RWPE1 (cell line): ENCODE measurements around the gene SLC6A6.
"Not testable (repeated sequence)": the region's sequence is repeated elsewhere in the genome, so short reads cannot be mapped to it uniquely, and the experiment has no call there.

Source experiments
- CTCF ChIA-PET: fragments of 350-600 bp; sonication (Branson Sonifier 250); formaldehyde crosslinking; extraction: SDS; loops from one replicate; lab custom pipeline; 2021; lab: Yijun Ruan, JAX
- POLR2A ChIA-PET: fragments of 400-600 bp; formaldehyde crosslinking; extraction: SDS; loops from one replicate; lab custom pipeline; 2020; ENCODE audit warnings: antibody characterized with exemption; ENCODE audit not compliant: low non-redundant PET; lab: Yijun Ruan, JAX
- DNase-seq: peaks from one replicate; pipeline ENCODE4 v3.0.0; 2012; ENCODE audit warnings: low spot score
- H3K27ac ChIP-seq: fragments of 450-650 bp; 2 replicates; pipeline ENCODE4 v1.5.1; 2017
- TF ChIP-seq, protein P1 (sequence below): fragments of 450-650 bp; conservative IDR thresholded peaks from 2 replicates; pipeline ENCODE4 v1.5.1; 2017; ENCODE audit warnings: low read depth, mild to moderate bottlenecking

Gene SLC6A6

DNA sequence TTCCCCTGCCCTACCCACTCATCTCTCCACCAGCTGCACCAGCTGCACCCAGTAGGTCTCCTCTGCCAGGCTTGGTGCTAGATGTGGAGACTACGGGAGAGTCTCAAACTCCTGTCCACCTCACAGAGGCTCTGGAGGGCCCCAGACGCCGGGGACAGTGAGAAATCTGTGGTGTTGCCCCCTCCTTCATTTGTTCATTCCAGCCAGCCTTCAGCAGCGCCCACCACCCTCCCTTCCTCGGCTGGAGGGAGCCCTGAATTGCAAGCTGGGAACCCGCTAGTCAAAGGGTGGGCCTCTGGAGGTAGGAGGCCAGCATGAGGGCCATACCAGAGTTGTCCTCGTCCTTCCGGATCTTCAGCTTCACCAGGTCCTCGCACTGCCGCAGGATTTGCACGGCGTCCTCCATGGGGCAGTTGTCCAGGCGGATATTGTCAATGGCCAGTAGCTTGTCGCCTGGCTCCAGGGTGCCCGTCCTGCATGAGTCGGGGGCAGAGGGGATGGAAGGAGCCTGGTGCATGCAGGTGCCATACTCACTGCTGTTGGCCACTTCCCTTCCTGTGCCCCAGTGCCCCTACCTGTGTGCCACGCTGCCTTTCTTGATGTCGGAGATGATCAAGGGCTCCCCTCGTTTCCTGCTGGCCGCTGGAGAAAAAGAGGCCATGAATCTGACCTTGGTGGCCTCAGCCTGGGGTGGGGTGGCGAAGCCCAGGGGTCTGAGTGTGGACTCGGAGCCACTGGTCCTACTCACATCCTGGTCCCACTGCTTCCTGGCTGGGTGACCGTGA lies 108.6 kb downstream of the SLC6A6 start:
- ChIA-PET POLR2A (no interaction called here), CTCF (interaction anchor here (0.6 kb wide), 1 partner anchor 411 kb away, joined by 3 read pairs; no protein-coding TSS in a partner anchor)
- no peak overlapping the region for H3K27ac ChIP-seq
- TF ChIP-seq, protein P1, sequence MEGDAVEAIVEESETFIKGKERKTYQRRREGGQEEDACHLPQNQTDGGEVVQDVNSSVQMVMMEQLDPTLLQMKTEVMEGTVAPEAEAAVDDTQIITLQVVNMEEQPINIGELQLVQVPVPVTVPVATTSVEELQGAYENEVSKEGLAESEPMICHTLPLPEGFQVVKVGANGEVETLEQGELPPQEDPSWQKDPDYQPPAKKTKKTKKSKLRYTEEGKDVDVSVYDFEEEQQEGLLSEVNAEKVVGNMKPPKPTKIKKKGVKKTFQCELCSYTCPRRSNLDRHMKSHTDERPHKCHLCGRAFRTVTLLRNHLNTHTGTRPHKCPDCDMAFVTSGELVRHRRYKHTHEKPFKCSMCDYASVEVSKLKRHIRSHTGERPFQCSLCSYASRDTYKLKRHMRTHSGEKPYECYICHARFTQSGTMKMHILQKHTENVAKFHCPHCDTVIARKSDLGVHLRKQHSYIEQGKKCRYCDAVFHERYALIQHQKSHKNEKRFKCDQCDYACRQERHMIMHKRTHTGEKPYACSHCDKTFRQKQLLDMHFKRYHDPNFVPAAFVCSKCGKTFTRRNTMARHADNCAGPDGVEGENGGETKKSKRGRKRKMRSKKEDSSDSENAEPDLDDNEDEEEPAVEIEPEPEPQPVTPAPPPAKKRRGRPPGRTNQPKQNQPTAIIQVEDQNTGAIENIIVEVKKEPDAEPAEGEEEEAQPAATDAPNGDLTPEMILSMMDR: no peak
- DNase-seq: no peak

- no peak for DNase-seq
- H3K27ac ChIP-seq: no peak overlapping the region
- TF ChIP-seq, protein P1: no peak
- CTCF ChIA-PET: interaction anchor here (0.6 kb wide), 1 partner anchor 410 kb away, joined by 3 read pairs; no protein-coding TSS in a partner anchor
- POLR2A ChIA-PET: no interaction called here
Measured at GRCh38 chr3:14511623-14512280, 109.3 kb downstream of the SLC6A6 start.

- no peak for DNase-seq
- TF ChIP-seq, protein P1: no peak
- POLR2A ChIA-PET: no interaction called here
- CTCF ChIA-PET: no interaction called here
- no peak overlapping the region for H3K27ac ChIP-seq
Measured at GRCh38 chr3:14512281-14512941, 110.0 kb downstream of the SLC6A6 start.

DNA sequence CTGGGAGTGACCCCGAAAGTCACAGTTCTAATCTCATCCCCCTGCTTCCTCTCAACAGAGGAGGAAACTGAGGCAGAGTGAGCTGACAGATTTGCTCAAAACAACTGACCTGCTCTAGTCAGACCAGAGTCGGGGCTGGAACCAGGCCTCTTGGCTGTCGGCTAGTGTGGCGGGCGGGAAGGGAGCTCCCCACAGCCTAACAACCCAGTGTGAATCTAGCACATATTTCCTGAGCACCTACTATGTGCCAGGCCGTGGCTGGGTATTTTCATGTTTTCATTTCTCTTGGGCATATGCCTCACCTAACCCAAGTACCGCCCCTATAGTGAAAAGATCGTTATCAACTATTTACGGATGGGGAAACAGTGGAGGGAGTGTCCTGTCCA lies 110.5 kb downstream of the SLC6A6 start:
- ChIA-PET CTCF (no interaction called here), POLR2A (no interaction called here)
- TF ChIP-seq, protein P1: no peak

GRCh38 chr3:14513566-14514322 lies 111.3 kb downstream of the SLC6A6 start:
- POLR2A ChIA-PET: no interaction called here
- TF ChIP-seq, protein P1: no peak
- H3K27ac ChIP-seq: no peak overlapping the region
- CTCF ChIA-PET: no interaction called here
- no peak for DNase-seq

More for the DNA sequence above, 110.5 kb downstream of the SLC6A6 start:
- no peak overlapping the region for H3K27ac ChIP-seq
- no peak for DNase-seq

GRCh38 chr3:14514323-14514720 lies 111.9 kb downstream of the SLC6A6 start:
- DNase-seq: no peak
- TF ChIP-seq, protein P1: no peak
- ChIA-PET CTCF (no interaction called here), POLR2A (no interaction called here)
- no peak overlapping the region for H3K27ac ChIP-seq

- CTCF ChIA-PET, H3K27ac ChIP-seq, DNase-seq, POLR2A ChIA-PET: not testable (repeated sequence)
Measured at GRCh38 chr3:14515526-14515925, 113.1 kb downstream of the SLC6A6 start.
